ENCODE measurements around the gene ORC1. TPM values are rescaled to one million over a fixed set of nuclear protein-coding genes. Genes with fewer than 3 reads are reported as not detected.

The ORC1 gene
- 10 to 100 TPM; 20.7 to 56.4 TPM for total RNA-seq

GRCh38 chr1:52404116-52404974 is at the start of gene ORC1, which contains the start of gene PRPF38A:
Gene ORC1, minus strand, starts transcription at chr1:52404423. Its CDS starts 2,200 bp downstream, at chr1:52402223.
Gene PRPF38A, plus strand, starts transcription at chr1:52404602. Its CDS starts 148 bp downstream, at chr1:52404750.
- ATAC-seq (peak; percentile 98 to 99), DNase-seq (ENCODE audit: low spot score) (peak; percentile 96)
- H3K27me3 Mint-ChIP-seq = no peaks in the 10 kb centered on the region
- H3K27ac Mint-ChIP-seq = peak within 1 kb of the TSS; percentile 92 to 97
- no peaks in the 10 kb centered on the region for H3K9me3 Mint-ChIP-seq
- H3K36me3 Mint-ChIP-seq = peaks cover 42% of the 10 kb centered on the region
- H3K4me1 Mint-ChIP-seq (ENCODE audit: low read depth in 2 of 2) = peaks cover 24 to 44% of the 10 kb centered on the region in 2 donors
- peak within 1 kb of the TSS; percentile 99 for H3K4me3 Mint-ChIP-seq

GRCh38 chr1:52444463-52444862 is 40.2 kb upstream of the ORC1 start:
- H3K4me1 Mint-ChIP-seq (ENCODE audit: low read depth in 2 of 2) = no peaks in the 10 kb centered on the region

GRCh38 chr1:52439976-52440375 is 35.8 kb upstream of the ORC1 start:
- no peaks in the 10 kb centered on the region for H3K4me1 Mint-ChIP-seq (ENCODE audit: low read depth in 2 of 2)
- ATAC-seq = no peak
- H3K4me3 Mint-ChIP-seq = no peak overlapping the region
- H3K27ac Mint-ChIP-seq = no peak overlapping the region
- H3K27me3 Mint-ChIP-seq = no peaks in the 10 kb centered on the region
- H3K36me3 Mint-ChIP-seq = peaks cover 4% of the 10 kb centered on the region
- no peak for DNase-seq (ENCODE audit: low spot score)
- no peaks in the 10 kb centered on the region for H3K9me3 Mint-ChIP-seq

More at GRCh38 chr1:52444463-52444862, 40.2 kb upstream of the ORC1 start:
- Mint-ChIP-seq H3K27me3 (no peaks in the 10 kb centered on the region), H3K36me3 (peaks cover 4% of the 10 kb centered on the region), H3K9me3 (no peaks in the 10 kb centered on the region), H3K4me3 (no peak overlapping the region), H3K27ac (no peak overlapping the region)
- DNase-seq (ENCODE audit: low spot score) (no peak), ATAC-seq (no peak)

- H3K36me3 Mint-ChIP-seq = peaks cover 16% of the 10 kb centered on the region
- H3K27me3 Mint-ChIP-seq = no peaks in the 10 kb centered on the region
- H3K4me3 Mint-ChIP-seq = no peak overlapping the region
- H3K4me1 Mint-ChIP-seq (ENCODE audit: low read depth in 2 of 2) = peaks cover 0 to 3% of the 10 kb centered on the region in 2 donors
- no peak for ATAC-seq
- H3K9me3 Mint-ChIP-seq = no peaks in the 10 kb centered on the region
- no peak for DNase-seq (ENCODE audit: low spot score)
- H3K27ac Mint-ChIP-seq = no peak overlapping the region
These were observed 32.6 kb upstream of the ORC1 start for GRCh38 chr1:52436817-52437216.

GRCh38 chr1:52435650-52436049 is 31.4 kb upstream of the ORC1 start:
- H3K4me3 Mint-ChIP-seq = no peak overlapping the region
- peaks cover 0 to 3% of the 10 kb centered on the region in 2 donors for H3K4me1 Mint-ChIP-seq (ENCODE audit: low read depth in 2 of 2)
- ATAC-seq (no peak), DNase-seq (ENCODE audit: low spot score) (no peak)
- no peak overlapping the region for H3K27ac Mint-ChIP-seq
- H3K27me3 Mint-ChIP-seq = no peaks in the 10 kb centered on the region
- peaks cover 23% of the 10 kb centered on the region for H3K36me3 Mint-ChIP-seq
- no peaks in the 10 kb centered on the region for H3K9me3 Mint-ChIP-seq

- no peak overlapping the region for H3K27ac Mint-ChIP-seq
- peaks cover 0 to 3% of the 10 kb centered on the region in 2 donors for H3K4me1 Mint-ChIP-seq (ENCODE audit: low read depth in 2 of 2)
- no peak for ATAC-seq
- no peaks in the 10 kb centered on the region for H3K9me3 Mint-ChIP-seq
- H3K27me3 Mint-ChIP-seq = no peaks in the 10 kb centered on the region
- H3K36me3 Mint-ChIP-seq = peaks cover 24% of the 10 kb centered on the region
- no peak overlapping the region for H3K4me3 Mint-ChIP-seq
- DNase-seq (ENCODE audit: low spot score) = no peak
These were observed 31.0 kb upstream of the ORC1 start for GRCh38 chr1:52435211-52435610.

- Mint-ChIP-seq H3K4me1 (ENCODE audit: low read depth in 2 of 2) (peaks cover 0 to 3% of the 10 kb centered on the region in 2 donors), H3K27me3 (no peaks in the 10 kb centered on the region), H3K9me3 (no peaks in the 10 kb centered on the region), H3K36me3 (peaks cover 20% of the 10 kb centered on the region), H3K4me3 (no peak overlapping the region), H3K27ac (no peak overlapping the region)
- DNase-seq (ENCODE audit: low spot score) (no peak), ATAC-seq (no peak)
These were observed 28.6 kb upstream of the ORC1 start for GRCh38 chr1:52432807-52433206.

- DNase-seq (ENCODE audit: low spot score) = no peak
- H3K4me3 Mint-ChIP-seq = no peak overlapping the region
- no peaks in the 10 kb centered on the region for H3K9me3 Mint-ChIP-seq
- no peak overlapping the region for H3K27ac Mint-ChIP-seq
- no peaks in the 10 kb centered on the region for H3K27me3 Mint-ChIP-seq
- peaks cover 21 to 26% of the 10 kb centered on the region in 2 donors for H3K4me1 Mint-ChIP-seq (ENCODE audit: low read depth in 2 of 2)
- ATAC-seq = no peak
- H3K36me3 Mint-ChIP-seq = peaks cover 19% of the 10 kb centered on the region
These were observed 22.9 kb upstream of the ORC1 start for GRCh38 chr1:52427152-52427551.

GRCh38 chr1:52426371-52426770 is 22.1 kb upstream of the ORC1 start:
- peaks cover 14% of the 10 kb centered on the region for H3K36me3 Mint-ChIP-seq
- ATAC-seq (no peak), DNase-seq (ENCODE audit: low spot score) (no peak)
- peaks cover 21 to 26% of the 10 kb centered on the region in 2 donors for H3K4me1 Mint-ChIP-seq (ENCODE audit: low read depth in 2 of 2)
- H3K4me3 Mint-ChIP-seq = no peak overlapping the region
- H3K27me3 Mint-ChIP-seq = no peaks in the 10 kb centered on the region
- H3K9me3 Mint-ChIP-seq = no peaks in the 10 kb centered on the region
- peak overlapping the region; percentile 55 to 79 for H3K27ac Mint-ChIP-seq

GRCh38 chr1:52424813-52425212 is 20.6 kb upstream of the ORC1 start:
- peak overlapping the region; percentile 79 to 93 for H3K27ac Mint-ChIP-seq
- H3K9me3 Mint-ChIP-seq = no peaks in the 10 kb centered on the region
- DNase-seq (ENCODE audit: low spot score) = no peak
- no peaks in the 10 kb centered on the region for H3K27me3 Mint-ChIP-seq
- peak overlapping the region; percentile 53 for H3K4me3 Mint-ChIP-seq
- ATAC-seq = no peak
- peaks cover 8% of the 10 kb centered on the region for H3K36me3 Mint-ChIP-seq
- H3K4me1 Mint-ChIP-seq (ENCODE audit: low read depth in 2 of 2) = peaks cover 21 to 26% of the 10 kb centered on the region in 2 donors

GRCh38 chr1:52424231-52424636 is 20.0 kb upstream of the ORC1 start:
- no peaks in the 10 kb centered on the region for H3K27me3 Mint-ChIP-seq
- ATAC-seq (peak; percentile 86 to 92), DNase-seq (ENCODE audit: low spot score) (no peak)
- no peaks in the 10 kb centered on the region for H3K9me3 Mint-ChIP-seq
- peaks cover 8% of the 10 kb centered on the region for H3K36me3 Mint-ChIP-seq
- peak overlapping the region; percentile 79 to 93 for H3K27ac Mint-ChIP-seq
- peaks cover 21 to 26% of the 10 kb centered on the region in 2 donors for H3K4me1 Mint-ChIP-seq (ENCODE audit: low read depth in 2 of 2)
- H3K4me3 Mint-ChIP-seq = peak overlapping the region; percentile 53

GRCh38 chr1:52423771-52424170 is 19.5 kb upstream of the ORC1 start:
- H3K27ac Mint-ChIP-seq = peak overlapping the region; percentile 79 to 93
- H3K4me3 Mint-ChIP-seq = peak overlapping the region; percentile 53
- H3K27me3 Mint-ChIP-seq = no peaks in the 10 kb centered on the region
- H3K9me3 Mint-ChIP-seq = no peaks in the 10 kb centered on the region
- DNase-seq (ENCODE audit: low spot score) (peak; percentile 67), ATAC-seq (peak; percentile 90 to 94)
- H3K36me3 Mint-ChIP-seq = peaks cover 8% of the 10 kb centered on the region
- H3K4me1 Mint-ChIP-seq (ENCODE audit: low read depth in 2 of 2) = peaks cover 21 to 26% of the 10 kb centered on the region in 2 donors

GRCh38 chr1:52423055-52423454 is 18.8 kb upstream of the ORC1 start:
- Mint-ChIP-seq H3K27me3 (no peaks in the 10 kb centered on the region), H3K27ac (no peak overlapping the region), H3K4me3 (no peak overlapping the region), H3K36me3 (peaks cover 8% of the 10 kb centered on the region), H3K9me3 (no peaks in the 10 kb centered on the region), H3K4me1 (ENCODE audit: low read depth in 2 of 2) (peaks cover 21 to 26% of the 10 kb centered on the region in 2 donors)
- ATAC-seq (no peak), DNase-seq (ENCODE audit: low spot score) (no peak)

- no peak for ATAC-seq
- H3K36me3 Mint-ChIP-seq = peaks cover 17% of the 10 kb centered on the region
- no peaks in the 10 kb centered on the region for H3K27me3 Mint-ChIP-seq
- H3K4me3 Mint-ChIP-seq = no peak overlapping the region
- no peak for DNase-seq (ENCODE audit: low spot score)
- peaks cover 19 to 28% of the 10 kb centered on the region in 2 donors for H3K4me1 Mint-ChIP-seq (ENCODE audit: low read depth in 2 of 2)
- H3K9me3 Mint-ChIP-seq = no peaks in the 10 kb centered on the region
- H3K27ac Mint-ChIP-seq = no peak overlapping the region
These were observed 16.5 kb upstream of the ORC1 start for GRCh38 chr1:52420713-52421112.

Measured in natural killer cell treated with Interleukin-12 subunit alpha and Interleukin-12 subunit beta and Interleukin-15 and Interleukin-18, amount 100 ng/mL, for 72 hours (primary cell).